Activated CD4-positive, alpha-beta T cell treated with anti-CD3 and anti-CD28 coated beads for 24 hours (primary cell): ENCODE measurements around the gene C1orf52.
A peak's percentile ranks its signal among the peaks of the same experiment; 100 is the strongest.

Experiments used
- DNase-seq, 2 donors: peaks; one replicate each; pipeline ENCODE4 v3.0.0-alpha.2; 2020; ENCODE audit warnings: low read depth in 2 of 2

C1orf52 gene

DNA sequence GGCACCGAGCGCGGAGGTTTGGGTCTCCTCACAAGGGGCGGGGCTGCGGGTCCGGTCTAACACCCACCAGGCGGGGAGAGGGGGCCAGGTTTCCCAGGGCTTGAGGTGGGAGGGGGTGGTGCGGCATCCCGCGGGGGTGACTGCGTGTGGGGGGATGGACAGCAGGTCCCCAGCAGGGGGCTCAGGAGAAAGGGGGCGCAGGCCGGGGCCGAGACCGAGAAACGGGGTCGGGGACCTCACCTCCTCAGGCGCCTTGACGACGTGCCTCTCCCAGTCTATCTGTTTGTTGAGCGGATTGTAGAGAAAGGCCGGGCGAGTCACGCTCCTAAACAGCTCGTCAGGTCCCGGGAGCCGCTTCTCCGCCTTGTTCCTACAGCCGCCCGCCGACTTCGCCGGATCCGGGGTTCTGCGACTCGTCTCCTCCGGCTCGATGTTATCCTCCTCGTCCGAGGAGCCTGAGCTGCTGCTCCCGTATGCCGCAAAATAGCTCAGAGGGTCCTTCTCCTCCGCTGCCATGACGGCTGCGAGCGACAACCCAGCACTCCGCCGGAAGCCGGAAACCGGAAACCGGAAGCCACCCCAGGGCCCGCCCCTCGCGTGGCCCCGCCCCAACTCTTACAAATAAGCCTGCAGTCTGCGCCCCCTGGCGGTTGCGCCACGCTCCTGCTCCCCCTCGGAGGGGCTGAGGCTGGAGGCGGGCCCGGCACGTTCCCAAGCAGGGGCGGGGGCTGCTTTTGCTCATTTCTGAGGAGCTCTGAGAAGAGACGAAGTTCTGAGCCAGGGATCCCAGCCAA lies at the start of gene C1orf52:
C1orf52 (minus strand) TSS at position 545 of the 794 bp plus-strand sequence; CDS start at position 516, 29 bp downstream.
- DNase-seq = peak; percentile 91 to 97

DNA sequence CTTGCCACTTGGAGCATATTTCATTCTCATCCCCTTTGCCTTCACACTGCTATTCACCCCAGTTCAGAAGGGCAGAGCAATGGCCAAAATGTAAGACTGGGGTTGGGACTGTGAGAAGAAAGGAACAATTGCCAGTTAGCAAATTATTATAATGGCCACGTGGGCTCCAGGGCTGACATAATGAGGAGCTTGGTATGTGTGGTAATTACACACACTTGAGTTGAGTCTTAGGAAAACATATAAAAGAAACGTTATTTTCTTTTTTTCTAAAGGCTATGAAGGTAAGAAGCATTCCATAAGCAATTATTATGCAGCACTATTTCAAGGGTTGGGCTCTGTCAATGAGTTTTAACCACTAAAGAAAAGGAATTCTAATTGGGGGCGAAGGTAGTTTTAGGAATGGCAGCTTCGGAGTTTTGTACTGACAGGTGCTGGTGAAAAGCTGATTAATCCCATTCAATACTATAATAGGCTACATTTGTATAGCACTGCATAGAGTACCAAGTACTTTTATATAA lies 49.4 kb upstream of the C1orf52 start:
- DNase-seq = no peak

GRCh38 chr1:85307987-85308832 lies 48.7 kb upstream of the C1orf52 start:
- DNase-seq = peak; percentile 28 to 53

- DNase-seq = no peak
Observed at GRCh38 chr1:85306236-85306635, 46.8 kb upstream of the C1orf52 start.

DNA sequence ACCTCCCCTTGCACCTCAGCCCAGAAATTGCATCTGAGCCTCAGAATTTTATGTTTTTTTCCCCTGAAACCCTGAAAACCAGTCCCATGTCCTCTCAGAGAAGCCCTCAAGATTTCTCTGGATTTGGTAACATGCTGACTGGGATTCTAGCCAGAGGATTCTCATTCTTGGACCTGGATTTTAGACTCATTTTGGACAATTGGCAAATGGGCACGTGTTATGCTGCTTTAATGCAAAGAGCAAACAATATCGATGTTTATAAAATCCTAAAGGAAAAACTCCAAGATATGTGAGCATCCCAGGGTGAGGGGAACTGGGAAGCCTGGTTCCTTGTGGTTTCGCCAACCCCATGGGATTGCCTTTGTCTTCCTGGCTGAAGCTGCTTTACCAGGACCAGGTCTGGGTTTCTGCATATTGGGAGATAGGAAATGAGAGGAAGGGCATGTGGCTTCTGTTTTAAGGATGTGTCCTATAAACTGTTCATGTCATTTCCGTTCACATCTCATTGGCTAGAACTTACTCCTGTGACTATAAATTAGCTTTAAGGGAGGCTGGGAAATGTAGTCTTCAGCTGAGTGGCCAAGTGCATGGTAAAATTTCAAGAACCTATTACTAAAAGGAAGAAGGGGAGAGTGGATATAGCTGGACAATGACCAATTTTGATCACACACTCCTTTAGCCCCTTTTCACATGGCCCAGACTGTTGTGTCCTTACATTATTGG lies 44.1 kb upstream of the C1orf52 start:
- no peak for DNase-seq

DNA sequence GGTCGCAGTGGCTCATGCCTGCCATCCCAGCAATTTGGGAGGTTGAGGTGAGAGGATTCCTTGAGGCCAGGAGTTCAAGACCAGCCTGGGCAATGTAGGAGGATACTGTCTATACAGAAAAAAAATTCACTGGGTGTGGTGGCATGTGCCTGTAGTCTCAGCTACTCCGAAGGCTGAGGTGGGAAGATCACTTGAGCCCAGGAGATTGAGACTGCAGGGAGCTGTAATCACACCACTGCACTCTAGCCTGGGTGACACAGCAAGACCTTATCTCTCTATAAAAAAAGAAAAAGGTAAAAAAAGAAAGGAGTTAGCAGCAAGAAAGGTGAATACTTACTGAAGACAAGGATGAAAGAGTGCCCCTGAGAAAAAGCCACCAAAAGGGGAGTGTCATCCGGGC lies 40.7 kb upstream of the C1orf52 start:
- no peak for DNase-seq

- DNase-seq = peak; percentile 57 to 60
Observed at GRCh38 chr1:85297855-85298629, 38.6 kb upstream of the C1orf52 start.

GRCh38 chr1:85297538-85297854 lies 38.0 kb upstream of the C1orf52 start:
- no peak for DNase-seq

DNA sequence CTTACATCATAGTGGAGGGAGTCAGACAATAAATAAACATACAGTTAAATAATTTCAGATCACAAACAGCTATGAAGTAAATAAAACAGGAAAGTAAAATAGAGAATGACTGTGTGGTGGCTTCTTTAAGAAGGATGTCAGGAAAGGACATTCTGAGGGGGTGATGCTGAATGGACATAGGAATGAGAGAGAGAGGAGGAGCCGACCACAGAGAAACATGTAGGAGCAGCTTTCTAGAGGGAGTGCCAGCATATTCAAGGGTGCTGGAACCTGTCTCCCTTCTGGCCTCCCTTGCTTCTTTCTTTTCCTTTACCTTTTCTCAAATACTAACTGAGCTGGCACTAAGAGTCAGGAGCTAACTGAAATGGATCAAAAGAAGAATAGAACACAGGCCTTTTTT lies 37.5 kb upstream of the C1orf52 start:
- DNase-seq = no peak

DNA sequence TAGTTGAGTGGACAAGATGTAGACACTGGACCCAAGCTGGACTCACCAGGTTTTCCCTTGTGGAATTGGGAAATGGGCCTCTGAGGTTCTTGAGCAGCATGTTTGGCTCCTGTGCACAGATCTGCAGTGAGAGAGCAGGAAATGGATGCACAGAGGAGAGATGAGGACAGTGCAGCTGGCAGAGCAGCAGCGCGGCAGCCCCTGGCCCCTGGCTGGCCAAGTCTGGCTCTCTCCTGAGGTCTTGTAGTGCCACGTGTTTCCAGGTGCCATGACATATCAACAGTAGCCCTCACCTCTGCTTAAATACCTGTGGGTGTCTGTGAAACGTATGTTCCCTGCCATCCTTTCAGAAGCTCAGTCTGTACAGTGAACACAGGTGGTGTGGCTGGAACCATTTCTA lies 36.2 kb upstream of the C1orf52 start:
- DNase-seq = no peak

DNA sequence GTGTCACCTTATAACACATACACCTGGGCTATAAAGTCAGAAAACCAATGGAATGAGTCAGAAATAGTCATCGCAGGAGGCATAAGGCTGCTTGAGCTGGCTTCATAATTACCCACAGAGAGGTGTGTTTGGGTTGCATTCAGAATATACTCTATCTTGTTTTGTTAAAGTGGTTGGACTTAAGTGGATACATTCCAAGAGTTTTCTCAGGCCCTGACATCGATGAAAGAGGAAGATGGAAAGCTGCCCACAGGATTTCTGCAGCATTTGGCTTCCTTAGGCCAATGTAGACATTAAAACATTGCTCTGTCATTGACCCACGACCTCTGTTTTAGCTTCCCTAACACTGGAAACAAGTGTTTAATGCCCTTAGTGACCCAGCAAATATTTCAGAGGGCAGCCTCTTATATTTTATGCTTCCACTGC lies 35.6 kb upstream of the C1orf52 start:
- DNase-seq = no peak

DNA sequence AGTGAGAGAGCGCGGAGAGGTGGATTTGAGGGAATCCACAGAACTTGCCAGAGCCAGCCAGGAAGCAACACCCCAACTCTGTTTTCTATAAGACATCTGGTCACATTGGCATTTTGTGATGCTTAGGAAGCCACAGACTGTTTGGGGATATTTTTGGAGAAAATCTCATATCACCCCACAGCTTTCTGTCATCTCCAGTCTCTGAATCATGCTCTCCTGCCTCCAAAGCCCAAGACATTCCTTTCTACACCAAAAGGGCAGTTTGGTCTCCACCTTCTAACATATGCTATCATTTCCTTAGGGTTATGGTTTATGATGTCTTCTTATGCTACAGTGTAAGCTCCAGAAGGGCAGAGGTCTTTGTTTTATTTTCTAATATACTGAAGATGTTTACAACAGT lies 31.4 kb upstream of the C1orf52 start:
- DNase-seq = no peak

DNA sequence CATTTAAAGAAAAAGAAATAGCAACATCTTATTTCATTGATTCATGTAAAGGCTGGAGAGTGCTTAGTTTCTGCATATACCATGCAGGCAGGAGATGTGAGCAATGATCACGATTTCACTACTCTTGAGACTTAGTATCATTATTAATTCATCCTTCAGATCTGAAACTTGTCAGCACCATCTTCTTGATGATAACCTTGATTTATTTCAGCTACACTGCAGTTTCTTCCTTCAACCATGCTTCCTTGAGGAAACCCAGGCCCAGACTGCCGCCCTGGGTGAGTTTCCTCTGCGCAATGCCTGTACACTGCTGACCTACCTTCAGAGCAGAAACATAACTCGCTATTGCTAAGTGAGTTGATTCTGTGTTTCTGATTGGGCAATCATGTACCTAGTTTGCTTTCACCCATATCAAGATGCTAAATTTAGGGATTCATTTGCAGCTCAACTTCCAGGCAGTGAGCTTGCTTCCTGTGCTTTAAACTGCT lies 30.4 kb upstream of the C1orf52 start:
- no peak for DNase-seq

DNA sequence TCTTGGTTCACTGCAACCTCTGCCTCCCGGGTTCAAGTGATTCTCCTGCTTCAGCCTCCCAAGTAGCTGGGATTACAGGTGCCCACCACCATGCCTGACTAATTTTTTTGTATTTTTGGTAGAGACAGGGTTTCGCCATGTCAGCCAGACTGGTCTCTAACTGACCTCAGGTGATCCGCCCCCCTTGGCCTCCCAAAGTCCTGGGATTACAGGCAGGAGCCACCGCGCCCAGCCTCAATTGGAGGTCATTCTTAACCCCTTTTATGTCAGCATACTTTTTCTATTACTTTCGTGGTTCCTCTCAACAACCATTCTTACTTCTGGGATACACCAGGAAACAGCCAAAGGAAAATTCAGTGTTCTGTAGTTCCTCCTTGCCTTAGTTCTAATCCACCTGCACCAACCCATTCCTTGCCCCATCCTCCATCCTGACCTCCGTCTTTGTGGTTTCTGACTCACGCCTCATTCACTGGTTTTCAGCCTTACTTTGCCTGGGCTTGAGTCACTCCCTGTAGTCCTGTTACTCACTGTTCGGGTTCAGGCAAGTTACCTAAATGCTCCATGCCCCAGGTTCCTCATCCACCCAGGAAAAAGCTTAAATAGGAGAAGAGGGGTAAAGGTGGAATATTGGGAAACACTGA lies 29.9 kb upstream of the C1orf52 start:
- no peak for DNase-seq

GRCh38 chr1:85284202-85284601 lies 24.7 kb upstream of the C1orf52 start:
- DNase-seq = no peak

DNA sequence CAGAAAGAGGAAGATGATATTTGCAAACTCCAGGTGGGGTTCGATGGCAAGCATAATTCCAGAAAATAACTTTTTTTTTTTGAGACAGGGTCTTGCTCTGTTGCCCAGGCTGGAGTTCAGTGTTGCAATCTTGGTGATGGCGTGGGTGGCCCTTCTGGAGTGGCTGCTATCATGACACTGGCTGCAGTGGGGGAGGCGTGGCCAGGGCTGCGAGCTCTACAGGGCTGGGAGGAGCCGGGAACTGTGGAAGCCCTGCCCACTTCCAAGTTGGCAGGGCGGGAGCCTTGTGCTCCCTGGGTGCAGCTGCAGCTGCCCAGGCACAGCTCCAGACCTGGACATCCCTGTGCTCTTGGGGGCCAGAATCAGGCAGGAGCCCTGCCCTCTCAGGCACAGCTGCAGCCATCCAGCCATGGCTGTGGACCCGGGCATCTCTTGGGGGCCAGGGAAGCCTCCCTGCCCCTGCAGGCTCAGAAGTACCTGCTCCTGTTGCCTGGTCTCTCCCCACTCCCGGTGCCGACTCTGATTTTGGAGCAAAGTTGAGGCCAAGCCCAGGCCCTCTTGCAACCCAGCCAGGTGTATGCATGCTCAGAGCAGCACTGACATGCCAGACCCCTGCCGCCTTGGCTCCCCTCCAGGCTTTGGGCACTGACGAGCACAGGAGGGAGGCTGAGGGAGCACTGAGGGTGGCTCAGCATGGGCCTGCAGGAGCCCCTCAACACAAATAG lies 24.2 kb upstream of the C1orf52 start:
- no peak for DNase-seq

DNA sequence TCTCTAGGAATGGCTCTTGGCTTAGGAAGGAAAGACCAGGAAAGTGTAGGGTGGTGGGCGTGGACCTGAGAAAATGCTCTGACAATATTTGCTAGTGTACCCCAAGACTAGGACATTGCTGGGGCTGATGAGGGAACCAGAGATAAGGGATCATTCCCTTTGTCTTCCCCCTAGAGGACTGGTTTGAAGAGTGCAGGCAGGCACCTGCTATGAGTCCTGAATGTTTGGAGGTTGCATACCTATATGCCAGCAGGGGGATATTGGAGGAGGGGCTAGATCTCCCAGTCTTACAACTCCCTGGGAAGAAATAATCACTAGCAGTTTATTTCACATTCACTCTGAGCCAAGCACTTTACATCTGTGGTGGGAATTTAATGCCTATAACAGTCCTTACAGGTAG lies 23.0 kb upstream of the C1orf52 start:
- no peak for DNase-seq

- no peak for DNase-seq
Observed at GRCh38 chr1:85280636-85281035, 21.2 kb upstream of the C1orf52 start.

DNA sequence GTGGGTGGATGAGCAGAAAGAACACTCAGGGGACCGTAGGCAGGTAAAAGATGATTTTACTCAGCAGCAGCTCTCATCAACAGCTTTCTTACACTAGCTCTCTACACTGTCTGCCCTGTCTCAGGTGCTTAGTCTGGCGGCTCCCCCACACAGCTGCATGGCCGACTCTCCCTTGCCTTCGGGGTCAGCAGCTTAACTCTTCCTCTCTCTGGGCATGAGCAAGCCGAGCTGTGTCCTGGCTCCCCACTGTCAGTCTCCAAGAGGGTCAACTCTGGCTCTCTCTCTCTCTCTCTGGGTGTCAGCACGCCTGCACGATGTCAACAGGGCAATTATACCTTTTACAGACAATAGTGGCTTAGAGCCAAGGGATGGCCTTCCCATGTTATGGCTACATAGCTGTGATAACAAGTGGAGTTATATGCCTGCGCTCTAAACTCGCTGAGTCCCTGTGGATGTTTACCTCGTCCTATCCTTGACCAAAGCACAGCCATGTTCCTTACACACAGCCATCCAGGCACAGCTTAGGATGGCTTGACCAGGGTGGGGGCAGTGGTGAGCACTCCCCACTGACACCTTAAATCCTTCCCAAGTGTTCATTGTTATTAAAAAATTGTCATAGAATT lies 20.1 kb upstream of the C1orf52 start:
- no peak for DNase-seq
